ENCODE results near the gene ZFAND3. TPM values are rescaled to one million over a fixed set of nuclear protein-coding genes. Genes with fewer than 3 reads are reported as not detected.

Gene ZFAND3
- polyA plus RNA-seq, 2 of the 4 experiments (the other 2 are of a cell fraction): 12.0 to 50.0 TPM

GRCh38 chr6:38024908-38025307, 205.4 kb downstream of the ZFAND3 start:
- no peak overlapping the region for H3K4me3 ChIP-seq
- no peak overlapping the region for H3K4me2 ChIP-seq
- FAIRE-seq: no peak
- DNase-seq (ENCODE audit: low read depth in 1 of 2, low spot score in 1 of 2): no peak
- H3K9me3 ChIP-seq: 0 out of 3 replicates have a peak, but pooled peaks cover 3% of the 10 kb centered on the region
- CTCF ChIA-PET: interaction anchor here (0.5 to 1.4 kb wide), 2 partner anchors 9 to 165 kb away, joined by 3 read pairs; no protein-coding TSS in a partner anchor
- H3K4me1 ChIP-seq: peaks cover 7% of the 10 kb centered on the region; the same call in 2 of the 3 replicates
- TF ChIP-seq HEYL (CRISPR knock-in tag; IDR thresholded peaks at IDR 0.05): no peak
- TF ChIP-seq RARB (CRISPR knock-in tag; IDR thresholded peaks at IDR 0.05): no peak
- no peak for TF ChIP-seq HES2 (IDR thresholded peaks at IDR 0.05)
- no peak for TF ChIP-seq RFX5 (IDR thresholded peaks at IDR 0.05)
- no peak for TF ChIP-seq CHD4 (IDR thresholded peaks at IDR 0.05; ENCODE audit: borderline replicate concordance)
- TF ChIP-seq USF2 (IDR thresholded peaks at IDR 0.05): no peak
- TF ChIP-seq EHMT2 (IDR thresholded peaks at IDR 0.05; ENCODE audit: low read depth): no peak
- TF ChIP-seq GATA3 (IDR thresholded peaks at IDR 0.05; ENCODE audit: borderline replicate concordance): no peak
- no peak for TF ChIP-seq MAFK (IDR thresholded peaks at IDR 0.05; ENCODE audit: partially characterized antibody)
- TF ChIP-seq MAX (IDR thresholded peaks at IDR 0.05): no peak
- TF ChIP-seq HMGXB4 (CRISPR knock-in tag; IDR thresholded peaks at IDR 0.05; ENCODE audit: borderline replicate concordance): no peak
- TF ChIP-seq RCOR1 (IDR thresholded peaks at IDR 0.05; ENCODE audit: low read depth, low read length): no peak
- no peak for TF ChIP-seq NFE2L2 (conservative IDR thresholded peaks at IDR 0.05; ENCODE audit: low read length)
- no peak for ATAC-seq
- POLR2A ChIA-PET: no interaction called here
- no peak overlapping the region for H3K27ac ChIP-seq

- peaks cover 7% of the 10 kb centered on the region; the same call in 2 of the 3 replicates for H3K4me1 ChIP-seq
- FAIRE-seq (no peak), ATAC-seq (no peak), DNase-seq (ENCODE audit: low read depth in 1 of 2, low spot score in 1 of 2) (no peak)
- ChIA-PET POLR2A (no interaction called here), CTCF (interaction anchor here (1.4 kb wide), 1 partner anchor 8 kb away, joined by 3 read pairs; no protein-coding TSS in a partner anchor)
- TF ChIP-seq BCL3 (IDR thresholded peaks at IDR 0.05): no peak
- no peak for TF ChIP-seq GATA3 (IDR thresholded peaks at IDR 0.05; ENCODE audit: borderline replicate concordance)
- TF ChIP-seq TP53 (CRISPR knock-in tag; IDR thresholded peaks at IDR 0.05): no peak
- TF ChIP-seq CHD4 (IDR thresholded peaks at IDR 0.05; ENCODE audit: borderline replicate concordance): no peak
- no peak for TF ChIP-seq USF2 (IDR thresholded peaks at IDR 0.05)
- TF ChIP-seq JUN (IDR thresholded peaks at IDR 0.05): no peak
- no peak for TF ChIP-seq ESRRA (IDR thresholded peaks at IDR 0.05; ENCODE audit: borderline replicate concordance, low read length)
- no peak for TF ChIP-seq CBX8 (IDR thresholded peaks at IDR 0.05)
- no peak for TF ChIP-seq POLR2A (IDR thresholded peaks at IDR 0.05; ENCODE audit: low read length)
- no peak for TF ChIP-seq NFE2L2 (conservative IDR thresholded peaks at IDR 0.05; ENCODE audit: low read length)
- TF ChIP-seq JUNB (IDR thresholded peaks at IDR 0.05): no peak
- TF ChIP-seq HDAC2 (IDR thresholded peaks at IDR 0.05): no peak
- TF ChIP-seq MAX (IDR thresholded peaks at IDR 0.05): no peak
- TF ChIP-seq MAFK (IDR thresholded peaks at IDR 0.05; ENCODE audit: partially characterized antibody): no peak
- no peak for TF ChIP-seq ATOH8 (CRISPR knock-in tag; IDR thresholded peaks at IDR 0.05; ENCODE audit: low read depth)
- no peak for TF ChIP-seq RFX5 (IDR thresholded peaks at IDR 0.05)
- TF ChIP-seq HES2 (IDR thresholded peaks at IDR 0.05): no peak
- no peak for TF ChIP-seq EHF (CRISPR knock-in tag; IDR thresholded peaks at IDR 0.05)
- TF ChIP-seq HOXB13 (CRISPR knock-in tag; IDR thresholded peaks at IDR 0.05; ENCODE audit: low read depth): no peak
- H3K9me3 ChIP-seq: 0 out of 3 replicates have a peak, but pooled peaks cover 3% of the 10 kb centered on the region
- no peak overlapping the region for H3K27ac ChIP-seq
- no peak overlapping the region for H3K4me3 ChIP-seq
- H3K4me2 ChIP-seq: no peak overlapping the region
Measured at GRCh38 chr6:38025451-38025850, 205.9 kb downstream of the ZFAND3 start.

Measured in A549 (cell line).